Measurements from ENCODE around the gene SLC16A3.

SLC16A3 gene

GRCh38 chr17:82272495-82273326 is 43.9 kb downstream of the SLC16A3 start:
- Histone ChIP-seq H2AFZ (peak overlapping the region; percentile 100), H3K36me3 (ENCODE audit: control insufficient read depth, insufficient read depth, low read length) (no peaks in the 10 kb centered on the region), H3K27me3 (ENCODE audit: control insufficient read depth, insufficient read depth, low read length) (no peaks in the 10 kb centered on the region), H3K27ac (peak overlapping the region; percentile 98), H3K9ac (peak overlapping the region; percentile 98), H3K4me2 (ENCODE audit: low read length) (peak overlapping the region; percentile 99), H3K4me1 (peaks cover 27% of the 10 kb centered on the region), H3K9me3 (ENCODE audit: control insufficient read depth, low read length) (no peaks in the 10 kb centered on the region), H3K79me2 (peaks cover 52% of the 10 kb centered on the region), H3K4me3 (ENCODE audit: low read depth, low read length) (peak overlapping the region; percentile 79)
- TF ChIP-seq, protein P1, sequence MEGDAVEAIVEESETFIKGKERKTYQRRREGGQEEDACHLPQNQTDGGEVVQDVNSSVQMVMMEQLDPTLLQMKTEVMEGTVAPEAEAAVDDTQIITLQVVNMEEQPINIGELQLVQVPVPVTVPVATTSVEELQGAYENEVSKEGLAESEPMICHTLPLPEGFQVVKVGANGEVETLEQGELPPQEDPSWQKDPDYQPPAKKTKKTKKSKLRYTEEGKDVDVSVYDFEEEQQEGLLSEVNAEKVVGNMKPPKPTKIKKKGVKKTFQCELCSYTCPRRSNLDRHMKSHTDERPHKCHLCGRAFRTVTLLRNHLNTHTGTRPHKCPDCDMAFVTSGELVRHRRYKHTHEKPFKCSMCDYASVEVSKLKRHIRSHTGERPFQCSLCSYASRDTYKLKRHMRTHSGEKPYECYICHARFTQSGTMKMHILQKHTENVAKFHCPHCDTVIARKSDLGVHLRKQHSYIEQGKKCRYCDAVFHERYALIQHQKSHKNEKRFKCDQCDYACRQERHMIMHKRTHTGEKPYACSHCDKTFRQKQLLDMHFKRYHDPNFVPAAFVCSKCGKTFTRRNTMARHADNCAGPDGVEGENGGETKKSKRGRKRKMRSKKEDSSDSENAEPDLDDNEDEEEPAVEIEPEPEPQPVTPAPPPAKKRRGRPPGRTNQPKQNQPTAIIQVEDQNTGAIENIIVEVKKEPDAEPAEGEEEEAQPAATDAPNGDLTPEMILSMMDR (IDR thresholded peaks at IDR 0.05): no peak

GRCh38 chr17:82273327-82274133 is 44.7 kb downstream of the SLC16A3 start, which contains the start of gene CSNK1D:
Gene CSNK1D, minus strand, starts transcription at chr17:82273700. Its CDS starts 319 bp downstream, at chr17:82273381.
- peak within 1 kb of the TSS; percentile 79 for H3K4me3 ChIP-seq (ENCODE audit: low read depth, low read length)
- H2AFZ ChIP-seq: peak within 1 kb of the TSS; percentile 100
- no peaks in the 10 kb centered on the region for H3K9me3 ChIP-seq (ENCODE audit: control insufficient read depth, low read length)
- no peaks in the 10 kb centered on the region for H3K27me3 ChIP-seq (ENCODE audit: control insufficient read depth, insufficient read depth, low read length)
- H3K4me2 ChIP-seq (ENCODE audit: low read length): peak within 1 kb of the TSS; percentile 99
- H3K27ac ChIP-seq: peak within 1 kb of the TSS; percentile 98
- peaks cover 21% of the 10 kb centered on the region for H3K4me1 ChIP-seq
- TF ChIP-seq, protein P1 (IDR thresholded peaks at IDR 0.05): no peak
- peaks cover 43% of the 10 kb centered on the region for H3K79me2 ChIP-seq
- H3K9ac ChIP-seq: peak within 1 kb of the TSS; percentile 98
- no peaks in the 10 kb centered on the region for H3K36me3 ChIP-seq (ENCODE audit: control insufficient read depth, insufficient read depth, low read length)

DNA sequence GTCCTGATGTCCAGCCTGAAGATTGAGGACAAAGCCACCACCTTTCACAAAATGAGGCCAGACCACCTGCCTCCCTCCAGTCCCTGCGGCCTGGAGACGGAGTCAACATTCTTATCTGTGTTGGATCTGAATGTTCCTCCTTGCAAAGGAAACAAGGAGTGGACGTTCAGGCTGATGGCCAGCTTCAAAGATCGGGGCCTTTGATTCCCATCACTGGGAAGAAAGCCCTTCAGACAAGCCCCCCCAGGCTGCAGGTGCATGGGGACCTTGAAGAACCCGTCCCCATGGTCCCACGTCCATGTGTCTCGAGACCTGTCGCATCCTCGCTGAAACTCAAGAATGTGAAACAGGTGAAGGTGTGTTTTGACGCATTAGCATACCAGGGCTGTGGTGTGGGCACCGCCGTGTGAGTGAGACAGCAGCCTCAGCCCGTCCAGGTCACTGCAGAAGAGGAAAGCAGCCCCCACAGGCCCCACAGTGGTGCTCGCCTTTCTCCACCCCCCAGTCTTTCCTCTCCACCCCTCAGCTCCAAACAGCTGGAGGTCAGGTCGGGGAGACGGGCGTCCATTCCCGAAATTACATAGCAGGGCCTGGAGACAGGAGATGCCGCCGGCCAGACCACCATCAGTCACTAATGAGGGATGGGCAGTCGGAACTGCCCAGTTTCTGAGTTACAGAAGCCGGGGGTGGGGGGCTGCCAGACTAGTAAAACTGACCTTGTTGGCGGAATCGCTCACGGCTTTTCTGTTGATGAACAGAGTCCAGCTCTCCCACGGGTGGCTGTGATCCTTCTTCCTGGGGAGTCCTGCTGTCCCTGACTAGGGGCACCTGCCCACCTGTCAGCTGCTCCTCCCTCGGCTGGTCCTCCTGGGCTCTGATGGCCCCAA is 45.5 kb downstream of the SLC16A3 start:
- Histone ChIP-seq H3K27me3 (ENCODE audit: control insufficient read depth, insufficient read depth, low read length) (no peaks in the 10 kb centered on the region), H3K27ac (peak overlapping the region; percentile 98), H3K79me2 (peaks cover 40% of the 10 kb centered on the region), H3K9me3 (ENCODE audit: control insufficient read depth, low read length) (no peaks in the 10 kb centered on the region), H3K9ac (peak overlapping the region; percentile 65), H2AFZ (peak overlapping the region; percentile 100), H3K4me1 (peaks cover 18% of the 10 kb centered on the region), H3K4me3 (ENCODE audit: low read depth, low read length) (peak overlapping the region; percentile 79), H3K36me3 (ENCODE audit: control insufficient read depth, insufficient read depth, low read length) (no peaks in the 10 kb centered on the region), H3K4me2 (ENCODE audit: low read length) (peak overlapping the region; percentile 99)
- TF ChIP-seq, protein P1 (IDR thresholded peaks at IDR 0.05): no peak

DNA sequence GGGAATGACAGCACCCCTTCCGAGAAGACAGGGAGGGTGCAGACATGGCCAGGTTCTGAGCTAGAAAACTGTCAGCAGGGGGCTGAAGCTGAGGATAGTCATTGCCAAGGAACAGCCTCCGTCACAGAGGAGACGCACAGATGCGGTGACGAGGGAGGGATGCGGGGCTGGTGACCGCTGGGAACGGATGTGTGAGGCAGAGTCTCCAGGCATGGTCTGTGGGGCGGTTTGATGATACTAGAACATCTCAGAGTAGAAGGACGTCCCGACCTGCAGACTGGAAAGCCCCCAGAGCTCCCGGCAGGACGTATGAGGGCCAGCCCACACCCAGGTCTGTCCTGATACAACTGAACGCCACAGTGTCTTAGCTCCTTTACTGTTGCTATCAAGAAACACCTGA is 46.5 kb downstream of the SLC16A3 start:
- H3K36me3 ChIP-seq (ENCODE audit: control insufficient read depth, insufficient read depth, low read length): no peaks in the 10 kb centered on the region
- H3K9ac ChIP-seq: no peak overlapping the region
- no peak overlapping the region for H3K4me2 ChIP-seq (ENCODE audit: low read length)
- TF ChIP-seq, protein P1 (IDR thresholded peaks at IDR 0.05): no peak
- H3K4me1 ChIP-seq: peaks cover 13% of the 10 kb centered on the region
- no peak overlapping the region for H3K4me3 ChIP-seq (ENCODE audit: low read depth, low read length)
- no peak overlapping the region for H3K27ac ChIP-seq
- peaks cover 31% of the 10 kb centered on the region for H3K79me2 ChIP-seq
- H3K27me3 ChIP-seq (ENCODE audit: control insufficient read depth, insufficient read depth, low read length): no peaks in the 10 kb centered on the region
- no peaks in the 10 kb centered on the region for H3K9me3 ChIP-seq (ENCODE audit: control insufficient read depth, low read length)
- no peak overlapping the region for H2AFZ ChIP-seq

All from parathyroid adenoma (tissue), 2 donors.